HT-29 (cell line): ENCODE results near the gene ACSM2A. TPM values are rescaled to one million over a fixed set of nuclear protein-coding genes. Genes with fewer than 3 reads are reported as not detected.
"Not testable (repeated sequence)": the region's sequence is repeated elsewhere in the genome, so short reads cannot be mapped to it uniquely, and the experiment has no call there.

Experiments used
- DNase-seq: peaks from one replicate; pipeline ENCODE4 v3.0.0-alpha.2; 2015; ENCODE audit warnings: low spot score
- total RNA-seq: library from RNA; depleted of rRNA; stranded (reverse); fragments of >200 nt; shearing (Covaris generic); gene quantifications from 2 replicates; pipeline ENCODE4 v1.2.3, GENCODE V29; 2014; rRNA removed

The ACSM2A gene
- not detected in 2 replicates for total RNA-seq

- DNase-seq: not testable (repeated sequence)
Measured at GRCh38 chr16:20451364-20451763, at the start of gene ACSM2A. Gene ACSM2A (plus strand): TSS chr16:20451521. CDS start chr16:20460115, 8,594 bp downstream.

GRCh38 chr16:20402651-20403050, 48.7 kb upstream of the ACSM2A start:
- DNase-seq: no peak

GRCh38 chr16:20404637-20405036, 46.7 kb upstream of the ACSM2A start, which contains the start of gene PDILT:
Gene PDILT (minus strand): TSS chr16:20404737. CDS start chr16:20399300, 5,437 bp downstream.
- no peak for DNase-seq

- no peak for DNase-seq
Measured at GRCh38 chr16:20409398-20410120, 41.8 kb upstream of the ACSM2A start, which contains the start of gene ACSM5. Gene ACSM5 (plus strand): TSS chr16:20409534. CDS start chr16:20411485, 1,951 bp downstream.

- no peak for DNase-seq
Measured at GRCh38 chr16:20410121-20410723, 41.1 kb upstream of the ACSM2A start.

- no peak for DNase-seq
Measured at GRCh38 chr16:20411055-20411454, 40.3 kb upstream of the ACSM2A start.

GRCh38 chr16:20415541-20415940, 35.8 kb upstream of the ACSM2A start:
- DNase-seq: no peak

- DNase-seq: not testable (repeated sequence)
Measured at GRCh38 chr16:20419093-20419492, 32.2 kb upstream of the ACSM2A start.

- not testable (repeated sequence) for DNase-seq
Measured at GRCh38 chr16:20421748-20422147, 29.6 kb upstream of the ACSM2A start.

GRCh38 chr16:20423772-20424128, 27.6 kb upstream of the ACSM2A start:
- not testable (repeated sequence) for DNase-seq

- DNase-seq: no peak
Measured at GRCh38 chr16:20424129-20424866, 27.0 kb upstream of the ACSM2A start.

- DNase-seq: not testable (repeated sequence)
Measured at GRCh38 chr16:20427401-20427797, 23.9 kb upstream of the ACSM2A start.

GRCh38 chr16:20429499-20429898, 21.8 kb upstream of the ACSM2A start:
- DNase-seq: not testable (repeated sequence)

- DNase-seq: not testable (repeated sequence)
Measured at GRCh38 chr16:20430480-20430879, 20.8 kb upstream of the ACSM2A start.

GRCh38 chr16:20430948-20431347, 20.4 kb upstream of the ACSM2A start:
- no peak for DNase-seq

- not testable (repeated sequence) for DNase-seq
Measured at GRCh38 chr16:20438950-20439349, 12.4 kb upstream of the ACSM2A start.

GRCh38 chr16:20439820-20440231, 11.5 kb upstream of the ACSM2A start:
- DNase-seq: not testable (repeated sequence)

- DNase-seq: not testable (repeated sequence)
Measured at GRCh38 chr16:20440731-20441130, 10.6 kb upstream of the ACSM2A start.

- DNase-seq: no peak
Measured at GRCh38 chr16:20441191-20441590, 10.1 kb upstream of the ACSM2A start.

GRCh38 chr16:20441859-20442258, 9.5 kb upstream of the ACSM2A start:
- DNase-seq: not testable (repeated sequence)

GRCh38 chr16:20446652-20447393, 4.5 kb upstream of the ACSM2A start:
- DNase-seq: not testable (repeated sequence)
